Activated B cell treated with CpG ODN at 0.5 μM for 24 hours (primary cell): ENCODE measurements around the gene WBP4. TPM values are rescaled to one million over a fixed set of nuclear protein-coding genes. Genes with fewer than 3 reads are reported as not detected.

ENCODE experiments used
- ATAC-seq: fragments of 200-7000 bp; cut with Tn5 transposase; one replicate; pipeline ENCODE4 v1.10.0; 2021; ENCODE audit warnings: low read depth, mild to moderate bottlenecking, moderate library complexity
- CTCF ChIA-PET: fragments of 350-600 bp; sonication (Branson Sonifier 250); formaldehyde crosslinking; loops from one replicate; lab custom pipeline; 2021; ENCODE audit warnings: antibody characterized with exemption; lab: Charles Lee
- POLR2A ChIA-PET: fragments of 350-600 bp; sonication (Branson Sonifier 250); formaldehyde crosslinking; loops from one replicate; lab custom pipeline; 2021; ENCODE audit warnings: antibody characterized with exemption; lab: Charles Lee
- DNase-seq: peaks from one replicate; pipeline ENCODE4 v3.0.0; 2022
- H3K27ac Mint-ChIP-seq: one replicate; pipeline ENCODE4 v1.8.0; 2020; ENCODE audit warnings: mixed read lengths
- H3K27me3 Mint-ChIP-seq: one replicate; pipeline ENCODE4 v1.8.0; 2021; ENCODE audit warnings: mixed read lengths
- H3K36me3 Mint-ChIP-seq: one replicate; pipeline ENCODE4 v1.8.0; 2021; ENCODE audit warnings: low read depth, mixed read lengths
- H3K4me1 Mint-ChIP-seq: one replicate; pipeline ENCODE4 v1.8.0; 2021; ENCODE audit warnings: mixed read lengths
- H3K4me3 Mint-ChIP-seq: one replicate; pipeline ENCODE4 v1.8.0; 2020; ENCODE audit warnings: mild to moderate bottlenecking, mixed read lengths
- H3K9me3 Mint-ChIP-seq: one replicate; pipeline ENCODE4 v1.8.0; 2020; ENCODE audit warnings: mixed read lengths
- CTCF ChIP-seq: fragments of 200-600 bp; IDR thresholded peaks from one replicate; pipeline ENCODE4 v1.8.0; 2022; ENCODE audit warnings: antibody characterized with exemption, mild to moderate bottlenecking
- intact Hi-C: fragments of 100-400 bp; cut with micrococcal nuclease; formaldehyde crosslinking; loops from one replicate; pipeline ENCODE4 v1.15.1; 2024
- total RNA-seq: library from RNA; stranded (reverse); gene quantifications from 2 replicates; pipeline ENCODE4 v1.2.3, GENCODE V29; 2022

Gene WBP4
- total RNA-seq, 1 donor from 2014 or later: 8.6 TPM

- peak overlapping the region; percentile 68 for H3K4me3 Mint-ChIP-seq
- H3K9me3 Mint-ChIP-seq: no peaks in the 10 kb centered on the region
- H3K4me1 Mint-ChIP-seq: peaks cover 56% of the 10 kb centered on the region
These were observed 7.9 kb upstream of the WBP4 start for GRCh38 chr13:41053384-41053826.

GRCh38 chr13:41054212-41054877 lies 7.0 kb upstream of the WBP4 start:
- no peaks in the 10 kb centered on the region for H3K9me3 Mint-ChIP-seq
- ChIA-PET CTCF (interaction anchor here (0.6 to 3.1 kb wide), 23 partner anchors 18 to 169 kb away, joined by 3 to 36 read pairs (median 5); no protein-coding TSS in a partner anchor), POLR2A (interaction anchor here (0.9 to 3.8 kb wide), 6 partner anchors 33 to 133 kb away, joined by 3 to 25 read pairs (median 4); partner anchors contain the start of gene ELF1)
- H3K27me3 Mint-ChIP-seq: no peaks in the 10 kb centered on the region
- DNase-seq (no peak), ATAC-seq (peak; percentile 33)
- H3K4me1 Mint-ChIP-seq: peaks cover 58% of the 10 kb centered on the region
- H3K36me3 Mint-ChIP-seq: no peaks in the 10 kb centered on the region
- TF ChIP-seq CTCF: peak; percentile 76
- H3K27ac Mint-ChIP-seq: peak overlapping the region; percentile 80
- H3K4me3 Mint-ChIP-seq: peak overlapping the region; percentile 68
- intact Hi-C loops: loop anchor here (1.0 kb wide), 1 partner anchor 168 kb away; no protein-coding TSS in a partner anchor

More at GRCh38 chr13:41053384-41053826, 7.9 kb upstream of the WBP4 start:
- DNase-seq (no peak), ATAC-seq (peak; percentile 92)
- Mint-ChIP-seq H3K27me3 (no peaks in the 10 kb centered on the region), H3K27ac (peak overlapping the region; percentile 80), H3K36me3 (no peaks in the 10 kb centered on the region)
- intact Hi-C loops: loop anchor here (1.0 to 2.0 kb wide), 4 partner anchors 8 to 79 kb away; partner anchors contain the start of genes ELF1 and WBP4
- TF ChIP-seq CTCF: no peak
- ChIA-PET POLR2A (interaction anchor here (0.6 to 3.8 kb wide), 10 partner anchors 32 to 132 kb away, joined by 3 to 25 read pairs (median 4); partner anchors contain the start of gene ELF1), CTCF (interaction anchor here (0.7 to 3.1 kb wide), 17 partner anchors 19 to 170 kb away, joined by 3 to 36 read pairs (median 6); partner anchors contain the start of gene ELF1)

- DNase-seq (no peak), ATAC-seq (no peak)
- no peaks in the 10 kb centered on the region for H3K27me3 Mint-ChIP-seq
- ChIA-PET POLR2A (interaction anchor here (1.2 to 3.8 kb wide), 3 partner anchors 36 to 81 kb away, joined by 4 to 25 read pairs (median 5); partner anchors contain the start of gene ELF1), CTCF (interaction anchor here (0.6 to 3.1 kb wide), 22 partner anchors 17 to 168 kb away, joined by 3 to 36 read pairs (median 5); no protein-coding TSS in a partner anchor)
- TF ChIP-seq CTCF: no peak
- H3K4me3 Mint-ChIP-seq: no peak overlapping the region
- intact Hi-C loops: loop anchor here (1.0 kb wide), 1 partner anchor 167 kb away; no protein-coding TSS in a partner anchor
- H3K9me3 Mint-ChIP-seq: no peaks in the 10 kb centered on the region
- no peaks in the 10 kb centered on the region for H3K36me3 Mint-ChIP-seq
- H3K27ac Mint-ChIP-seq: peak overlapping the region; percentile 21
- H3K4me1 Mint-ChIP-seq: peaks cover 58% of the 10 kb centered on the region
These were observed 6.2 kb upstream of the WBP4 start for GRCh38 chr13:41054919-41055619.

GRCh38 chr13:41056194-41056593 lies 5.1 kb upstream of the WBP4 start:
- Mint-ChIP-seq H3K27me3 (peaks cover 2% of the 10 kb centered on the region), H3K4me3 (no peak overlapping the region), H3K9me3 (no peaks in the 10 kb centered on the region), H3K4me1 (peaks cover 59% of the 10 kb centered on the region), H3K27ac (no peak overlapping the region), H3K36me3 (peaks cover 11% of the 10 kb centered on the region)
- DNase-seq (no peak), ATAC-seq (no peak)
- POLR2A ChIA-PET: interaction anchor here (0.7 to 0.8 kb wide), 2 partner anchors 73 to 74 kb away, joined by 4 to 7 read pairs; no protein-coding TSS in a partner anchor
- CTCF ChIA-PET: interaction anchor here (1.0 to 3.1 kb wide), 2 partner anchors 51 to 82 kb away, joined by 6 to 36 read pairs; no protein-coding TSS in a partner anchor
- intact Hi-C loops: no loop called here
- TF ChIP-seq CTCF: no peak
